ENCODE data around the gene NCBP3.
"Not testable (repeated sequence)": the region's sequence is repeated elsewhere in the genome, so short reads cannot be mapped to it uniquely, and the experiment has no call there.

Gene NCBP3

GRCh38 chr17:3809135-3809534, 36.9 kb downstream of the NCBP3 start:
- DNase-seq, result no peak

DNA sequence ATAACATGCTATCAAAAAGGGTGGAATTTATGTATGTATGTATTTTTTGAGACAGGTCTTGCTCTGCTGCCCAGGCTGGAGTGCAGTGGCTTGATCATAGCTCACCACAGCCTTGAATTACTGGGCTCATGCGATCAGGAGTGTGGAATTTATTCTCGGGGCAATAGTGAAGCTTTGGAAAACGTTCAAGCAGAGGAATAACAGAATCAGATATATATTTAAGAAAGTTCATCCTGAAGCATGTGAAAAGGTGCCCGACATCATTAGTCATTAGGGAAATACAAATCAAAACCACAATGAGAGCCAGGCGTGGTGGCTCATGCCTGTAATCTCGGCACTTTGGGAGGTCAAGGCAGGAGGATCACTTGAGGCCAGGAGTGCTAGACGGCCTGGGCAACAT, 37.3 kb downstream of the NCBP3 start:
- DNase-seq, result no peak

DNA sequence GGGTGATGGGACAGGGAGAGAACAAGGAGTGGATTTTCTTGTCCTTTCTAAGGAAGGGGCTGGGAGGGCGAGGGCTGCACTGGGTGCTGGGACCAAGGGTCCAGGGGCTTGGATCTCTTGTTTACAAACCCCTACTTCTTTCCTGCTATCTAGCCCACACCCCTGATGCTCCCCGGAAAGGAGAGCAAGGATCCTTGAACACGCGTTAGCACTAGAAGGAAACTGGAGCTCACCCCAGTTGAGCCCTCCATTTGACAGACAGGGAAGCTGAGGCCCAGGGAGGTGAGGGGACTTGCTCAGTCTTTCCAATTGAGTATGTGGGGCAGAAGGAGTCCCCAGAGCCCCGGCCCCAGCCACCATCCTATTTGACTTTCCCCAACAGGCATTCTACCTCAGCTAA, 40.5 kb downstream of the NCBP3 start:
- DNase-seq, result no peak

- peak; percentile 45 for DNase-seq
These were observed 41.5 kb downstream of the NCBP3 start for GRCh38 chr17:3804503-3804931.

DNA sequence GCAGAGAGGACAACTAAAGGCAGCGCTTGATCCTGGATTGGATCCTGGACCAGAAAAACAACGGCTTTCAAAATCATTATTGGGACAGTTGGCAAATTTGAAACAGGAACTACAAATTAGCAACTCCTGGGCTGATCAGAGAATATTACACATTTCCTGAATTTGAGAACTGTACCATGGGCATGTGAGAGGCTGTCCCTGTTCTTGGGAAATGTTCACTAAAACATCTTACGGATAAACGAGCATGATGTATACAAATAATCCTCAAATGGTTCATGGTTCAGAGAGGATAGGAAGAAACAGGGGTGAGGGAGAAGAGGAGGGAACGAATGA, 42.8 kb downstream of the NCBP3 start:
- no peak for DNase-seq

GRCh38 chr17:3802461-3803307, 43.4 kb downstream of the NCBP3 start:
- no peak for DNase-seq

GRCh38 chr17:3801792-3802191, 44.3 kb downstream of the NCBP3 start:
- DNase-seq, result no peak

DNA sequence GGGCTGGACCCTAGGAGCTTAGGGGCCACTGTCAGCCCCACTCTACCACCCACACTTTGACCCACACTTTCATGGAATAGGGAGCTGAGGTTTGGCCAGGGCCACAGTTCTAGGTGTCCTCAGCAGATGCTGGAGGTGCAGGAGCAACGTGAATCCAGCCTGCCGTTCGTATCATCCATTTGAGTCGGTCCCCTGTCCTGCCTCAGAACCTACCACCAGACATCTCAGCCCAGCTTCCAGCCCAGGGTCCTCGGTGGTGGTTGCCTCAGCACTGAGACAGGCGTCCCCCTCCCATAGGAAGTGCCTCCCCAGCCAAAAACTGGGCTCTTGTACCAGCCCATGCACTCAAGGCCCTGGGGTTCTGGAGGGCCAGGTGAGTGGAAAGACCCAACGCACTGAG, 44.7 kb downstream of the NCBP3 start:
- DNase-seq, result no peak

DNA sequence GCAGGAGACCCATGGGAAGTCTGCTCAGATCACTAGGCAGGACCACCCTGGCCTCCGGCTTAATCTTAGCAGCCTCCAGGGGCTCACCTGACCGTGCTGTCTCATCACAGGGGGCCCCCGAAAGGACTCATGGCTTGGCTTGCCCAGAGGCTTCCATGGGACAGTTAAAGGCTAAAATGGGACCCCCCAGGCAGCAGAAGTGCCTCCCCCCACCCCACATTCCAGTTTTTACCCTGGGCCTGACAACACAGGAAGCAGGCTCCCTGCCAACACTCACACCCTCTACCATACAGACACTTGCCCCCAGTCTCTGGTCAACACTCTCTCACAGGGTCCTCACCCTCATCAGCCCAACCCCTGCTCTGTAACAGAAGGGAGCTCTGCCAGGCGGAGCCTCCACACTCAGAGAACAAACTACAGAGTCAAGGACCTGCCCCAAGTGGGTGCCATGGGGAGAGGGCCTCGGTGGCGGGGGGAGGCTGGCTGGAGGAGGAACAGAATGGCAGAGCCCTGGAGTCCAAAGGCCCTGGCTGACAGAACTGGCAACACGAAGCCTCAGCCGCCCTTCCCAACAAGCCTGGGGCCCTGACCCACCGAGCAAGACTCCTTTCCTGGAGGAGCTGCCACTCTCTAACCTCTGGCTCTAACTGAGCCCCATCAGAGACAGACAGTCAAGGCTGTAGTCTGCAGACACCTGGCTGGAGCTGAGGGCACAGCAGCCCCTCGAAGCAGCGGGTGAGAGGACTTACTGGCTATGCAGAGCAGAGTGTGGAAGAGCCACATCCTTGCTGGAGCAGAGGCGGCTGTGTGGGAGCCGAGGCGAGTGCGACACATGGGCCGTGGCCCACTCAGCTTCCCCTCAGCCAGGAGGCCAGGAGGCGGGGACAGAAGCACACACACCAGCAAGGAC, 45.4 kb downstream of the NCBP3 start, which contains the start of gene ITGAE:
ITGAE (minus strand) TSS at position 827 of the 910 bp plus-strand sequence; CDS start at position 783, 44 bp downstream.
- DNase-seq, result no peak

- DNase-seq, result no peak
These were observed 46.7 kb downstream of the NCBP3 start for GRCh38 chr17:3799181-3799945.

GRCh38 chr17:3798273-3799180, 47.5 kb downstream of the NCBP3 start:
- DNase-seq, result no peak

GRCh38 chr17:3796822-3797170, 49.2 kb downstream of the NCBP3 start:
- DNase-seq, result no peak

DNA sequence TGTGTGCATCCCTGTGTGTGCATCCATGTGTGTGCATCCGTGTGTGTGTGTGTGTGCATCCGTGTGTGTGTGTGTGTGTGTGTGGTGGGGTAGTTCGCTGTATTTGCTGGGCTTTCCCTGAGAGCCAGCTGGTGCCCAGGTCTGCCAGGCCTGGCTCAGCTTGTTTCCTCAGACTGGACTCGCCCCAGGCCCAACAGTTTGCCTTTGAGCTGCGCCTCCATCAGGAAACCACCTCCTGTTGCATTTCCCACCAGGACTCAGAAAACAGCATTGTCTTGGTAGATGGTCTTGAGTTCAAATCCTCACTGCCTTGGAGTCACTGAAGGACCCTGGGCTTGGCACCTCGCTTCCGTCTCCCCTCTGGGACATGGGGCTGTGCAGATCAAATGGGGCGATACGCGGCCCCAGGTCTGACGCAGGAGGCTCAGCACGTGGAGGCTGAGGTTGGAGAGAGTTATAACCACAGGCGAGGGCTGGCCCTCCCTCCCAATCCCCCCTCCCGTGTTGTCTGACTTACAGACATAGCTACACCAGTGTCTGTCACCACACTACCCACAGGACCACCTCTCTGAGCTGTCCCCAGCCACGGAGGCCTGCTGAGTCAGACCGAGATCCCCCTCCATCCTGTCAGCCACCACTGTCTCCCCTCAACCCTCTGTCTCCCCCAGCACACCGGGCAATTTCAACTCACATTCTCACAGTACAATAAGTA, 49.8 kb downstream of the NCBP3 start:
- DNase-seq, result peak; percentile 80

- no peak for DNase-seq
These were observed 50.5 kb downstream of the NCBP3 start for GRCh38 chr17:3795390-3796102.

- DNase-seq, result peak; percentile 20
These were observed 51.3 kb downstream of the NCBP3 start for GRCh38 chr17:3794557-3795389.

GRCh38 chr17:3794152-3794551, 51.9 kb downstream of the NCBP3 start:
- DNase-seq, result not testable (repeated sequence)

DNA sequence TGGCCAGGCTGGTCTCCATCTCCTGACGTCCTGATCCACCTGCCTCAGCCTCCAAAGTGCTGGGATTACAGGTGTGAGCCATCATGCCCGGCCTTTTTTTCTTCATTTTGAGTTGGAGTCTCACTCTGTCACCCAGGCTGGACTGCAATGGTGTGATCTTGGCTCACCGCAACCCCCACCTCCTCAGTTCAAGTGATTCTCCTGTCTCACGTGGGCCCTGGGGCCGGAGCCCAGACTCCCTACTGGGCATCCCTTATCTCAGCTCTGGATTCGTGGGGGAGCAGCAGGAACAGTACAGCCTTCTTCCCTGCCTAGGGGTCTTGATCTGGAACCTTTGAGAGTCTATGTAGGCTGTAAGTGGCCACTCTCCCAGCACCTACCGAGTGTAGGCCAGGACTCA, 52.8 kb downstream of the NCBP3 start:
- DNase-seq, result not testable (repeated sequence)

DNA sequence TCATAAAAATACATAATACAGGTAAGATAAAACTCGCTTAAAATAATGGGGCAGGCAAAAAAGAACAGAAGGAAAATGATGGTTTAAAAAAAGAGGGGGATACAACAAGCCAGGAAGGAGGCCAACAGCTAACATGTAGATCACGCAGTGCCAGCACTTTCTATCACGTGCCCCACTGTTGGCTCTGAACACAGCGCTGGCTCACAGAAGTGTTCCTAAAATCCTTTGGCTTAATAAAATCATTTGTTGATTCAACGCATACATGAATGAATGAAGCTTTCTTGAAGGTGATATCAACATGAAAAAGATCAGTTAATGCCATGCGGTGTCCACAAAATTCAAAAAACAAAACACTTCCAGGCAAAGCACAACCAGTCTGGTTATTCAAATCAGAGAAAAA, 53.6 kb downstream of the NCBP3 start:
- no peak for DNase-seq

DNA sequence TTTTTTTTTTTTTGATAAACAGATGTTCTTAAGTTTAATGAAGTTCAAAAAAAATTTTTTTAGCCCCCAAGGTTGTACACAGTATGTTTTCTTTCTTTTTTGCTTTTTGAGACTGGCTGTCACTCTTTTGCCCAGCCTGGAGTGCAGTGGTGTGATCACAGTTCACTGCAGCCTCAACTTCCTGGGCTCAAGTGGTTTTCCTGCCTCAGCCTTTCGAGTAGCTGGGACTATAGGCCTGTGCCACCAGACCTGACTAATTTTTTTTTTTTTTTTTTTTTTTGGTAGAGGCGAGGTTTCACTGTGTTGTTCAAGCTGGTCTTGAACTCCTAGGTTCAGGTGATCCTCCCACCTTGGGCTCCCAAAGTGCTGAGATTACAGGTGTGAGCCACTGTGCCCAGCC, 57.8 kb downstream of the NCBP3 start:
- no peak for DNase-seq

GRCh38 chr17:3785323-3785722, 60.7 kb downstream of the NCBP3 start:
- DNase-seq, result not testable (repeated sequence)
